Activated CD4-positive, CD25-positive, alpha-beta regulatory T cell (primary cell): ENCODE measurements around the gene RASGRF2.

Source experiments
- DNase-seq, 4 experiments: peaks; one replicate each; lab custom pipeline; 2025; lab: John Stamatoyannopoulos, UW

RASGRF2 gene

DNA sequence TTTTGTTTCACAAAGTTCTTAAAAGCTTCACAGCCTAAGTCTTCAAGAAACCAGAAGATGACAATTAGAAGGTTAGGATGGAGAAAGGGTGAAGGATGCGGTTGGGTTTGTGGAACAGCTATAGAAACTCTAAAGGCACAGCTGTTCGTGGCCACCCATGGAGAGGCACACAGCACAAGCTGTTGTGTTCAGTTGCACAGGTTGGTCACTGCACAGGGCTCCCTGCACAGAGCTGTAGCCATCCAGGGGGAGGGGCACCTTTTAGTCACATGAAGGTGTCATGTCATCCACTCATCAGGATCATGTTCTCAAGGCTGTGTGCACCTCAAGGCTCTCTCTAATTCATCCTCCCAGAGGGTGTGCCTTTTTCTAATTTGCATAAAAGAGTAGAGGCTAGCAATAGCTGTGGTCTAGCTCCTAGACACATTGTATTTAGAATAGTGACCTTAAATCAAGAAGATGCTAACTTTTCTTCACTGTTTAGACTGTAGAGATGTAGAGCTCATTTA is 5.0 kb upstream of the RASGRF2 start:
- no peak for DNase-seq

DNA sequence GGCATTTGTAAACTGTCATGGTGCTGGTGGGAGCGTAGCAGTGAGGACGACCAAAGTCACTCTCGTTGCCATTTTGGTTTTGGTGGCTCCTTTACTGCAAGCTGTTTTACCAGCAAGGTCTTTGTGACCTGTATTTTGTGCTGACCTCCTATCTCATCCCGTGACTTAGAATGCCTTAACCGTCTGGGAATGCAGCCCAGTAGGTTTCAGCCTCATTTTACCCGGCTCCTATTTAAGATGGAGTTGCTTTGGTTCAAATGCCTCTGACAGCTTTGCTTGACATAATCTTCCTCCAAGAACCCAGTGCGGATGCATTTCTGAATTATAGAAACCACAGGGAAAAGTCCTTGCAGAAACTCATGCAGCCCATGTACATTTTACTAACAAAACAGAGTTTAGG is 3.9 kb upstream of the RASGRF2 start:
- DNase-seq = no peak

DNA sequence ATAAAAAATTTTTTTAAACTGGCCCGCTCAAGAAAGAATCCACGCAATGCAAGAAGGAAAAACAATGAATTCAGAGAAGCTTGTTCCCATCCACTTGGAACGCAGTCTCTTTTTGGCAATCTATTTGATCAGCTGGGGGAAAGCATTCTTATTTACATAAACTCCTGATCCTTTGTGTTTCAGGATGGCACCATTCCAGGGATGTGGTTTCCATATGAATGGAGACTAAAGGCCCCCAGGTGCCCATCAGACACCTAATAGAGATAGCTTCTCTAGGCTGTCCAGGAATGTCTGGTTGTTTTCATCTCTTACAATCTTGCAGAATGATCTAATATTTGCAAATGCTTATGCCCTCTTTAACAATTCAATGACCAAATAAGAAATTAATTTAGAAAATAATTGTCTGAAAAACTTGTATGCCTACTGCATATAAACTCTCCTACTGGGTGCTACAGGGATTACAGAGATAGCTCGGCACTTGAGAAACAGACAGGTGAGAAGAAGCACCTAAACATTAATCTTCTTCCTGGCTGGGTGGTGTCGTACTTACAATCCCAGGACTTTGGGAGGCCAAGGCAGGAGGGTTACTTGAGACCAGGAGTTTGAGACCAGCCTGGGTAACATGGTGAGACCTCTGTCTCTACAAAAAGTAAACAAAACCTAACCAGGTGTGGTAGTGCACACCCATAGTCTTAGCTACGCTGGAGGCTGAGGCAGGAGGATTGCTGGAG is 3.0 kb upstream of the RASGRF2 start:
- DNase-seq = no peak

DNA sequence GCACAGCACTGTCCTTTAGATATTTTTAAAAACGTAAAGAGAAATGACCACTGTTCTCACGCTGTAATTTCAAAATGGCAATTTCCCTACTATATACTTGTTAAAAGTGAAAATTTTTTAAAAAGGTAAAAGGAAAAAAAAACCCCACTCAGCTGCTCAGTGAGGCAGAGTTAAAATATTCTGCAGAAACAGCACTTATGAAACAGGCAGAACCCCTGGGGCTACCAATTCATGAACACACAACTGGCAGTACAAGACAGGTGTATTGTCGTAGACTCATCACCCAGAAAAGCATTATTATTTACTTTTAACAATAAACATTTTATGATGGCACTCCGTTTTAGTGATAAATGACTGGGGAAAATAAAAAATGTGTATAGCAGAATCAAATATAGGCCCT is 1.5 kb upstream of the RASGRF2 start:
- no peak for DNase-seq

DNA sequence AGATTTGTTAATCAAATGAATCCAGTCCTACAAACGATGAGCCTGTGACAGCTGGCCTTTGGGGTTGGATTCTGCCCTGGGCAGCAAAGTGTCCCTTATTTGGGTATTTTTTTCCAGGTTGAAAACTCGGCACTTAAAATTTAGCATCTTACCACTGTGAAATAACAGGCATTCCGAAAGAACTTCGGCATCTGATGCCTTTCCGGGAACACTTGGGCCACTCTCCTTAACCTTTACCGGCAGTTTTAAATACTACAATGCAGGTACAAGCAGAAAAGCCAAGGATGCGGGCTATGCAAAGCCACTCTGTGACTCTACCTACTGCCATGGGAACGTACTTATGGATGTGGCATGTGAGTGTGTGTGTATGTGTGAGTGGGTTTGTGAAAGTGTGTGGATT is 1.0 kb upstream of the RASGRF2 start:
- DNase-seq = no peak

DNA sequence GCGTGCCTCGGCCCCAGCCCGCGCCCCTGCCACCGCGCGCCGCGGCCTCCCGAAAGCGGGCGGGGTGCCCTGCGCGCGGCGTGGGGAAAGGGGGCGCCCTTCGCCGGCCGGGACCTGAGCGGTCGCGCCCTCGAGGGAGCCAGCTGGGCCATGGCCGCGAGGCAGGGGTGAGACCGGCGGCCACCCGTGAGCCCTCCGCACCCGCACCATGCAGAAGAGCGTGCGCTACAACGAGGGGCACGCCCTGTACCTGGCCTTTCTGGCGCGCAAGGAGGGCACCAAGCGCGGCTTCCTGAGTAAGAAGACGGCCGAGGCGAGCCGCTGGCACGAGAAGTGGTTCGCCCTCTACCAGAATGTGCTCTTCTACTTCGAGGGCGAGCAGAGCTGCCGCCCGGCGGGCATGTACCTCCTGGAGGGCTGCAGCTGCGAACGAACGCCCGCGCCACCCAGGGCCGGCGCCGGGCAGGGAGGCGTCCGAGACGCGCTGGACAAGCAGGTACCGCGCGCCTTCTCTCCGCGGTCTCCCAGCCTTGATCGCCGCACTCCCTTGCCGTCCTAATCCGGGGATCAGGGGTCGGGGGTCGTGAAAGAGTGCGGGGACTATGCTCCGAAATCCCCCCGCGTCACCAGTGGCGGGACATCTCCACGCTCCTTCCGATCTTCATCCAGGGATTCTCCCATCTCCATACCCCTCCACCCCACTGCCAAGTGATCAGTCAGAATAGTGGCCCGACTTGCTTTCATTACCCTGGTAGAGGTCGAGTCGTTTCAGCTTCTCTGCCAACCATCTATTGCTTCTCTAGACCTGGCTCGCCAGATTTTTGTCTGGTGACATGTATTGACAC is 590 bp downstream of the RASGRF2 start:
- peak; percentile 6 to 32 (median 17) for DNase-seq

DNA sequence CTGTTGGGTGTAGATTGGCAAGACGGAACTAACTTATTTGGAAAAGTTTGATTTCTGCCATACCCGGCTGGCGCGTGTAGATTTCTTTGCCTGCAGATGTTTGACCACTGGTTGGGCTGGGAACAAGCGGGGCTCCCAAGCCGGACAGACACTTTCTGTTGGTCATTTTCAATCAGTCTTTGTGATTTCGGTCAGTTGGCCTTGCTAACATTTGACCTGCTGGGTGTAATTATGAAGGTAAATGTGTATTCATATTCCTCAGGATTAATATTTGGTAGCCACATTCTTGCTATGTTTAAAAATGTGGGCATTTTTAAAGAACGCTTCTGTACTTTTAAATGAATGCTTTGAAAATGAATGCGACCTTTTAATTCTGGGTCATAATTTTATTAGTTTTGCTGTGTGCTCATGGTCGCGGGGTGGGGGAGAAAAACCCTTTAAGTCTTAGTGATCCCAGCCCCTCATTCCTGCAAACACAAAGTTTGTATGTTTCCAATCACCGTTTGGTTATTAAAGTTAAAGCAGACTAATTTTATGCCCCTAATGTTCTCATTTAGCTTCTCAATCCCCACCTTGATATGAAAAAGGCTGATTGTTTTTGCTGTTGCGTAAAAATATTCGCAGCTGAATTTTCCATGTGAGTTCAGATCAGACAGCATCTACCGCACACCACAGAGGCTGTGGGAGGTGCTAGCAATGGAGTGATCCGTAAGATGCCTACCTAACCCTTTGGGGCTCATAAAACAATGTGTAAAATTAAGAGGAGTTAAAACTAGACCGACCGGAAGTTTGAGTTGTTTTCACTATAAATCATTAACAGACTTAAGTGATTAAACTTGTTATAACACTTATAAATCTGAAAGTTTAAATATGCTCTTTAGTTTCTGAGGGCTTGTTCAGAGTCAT is 1.5 kb downstream of the RASGRF2 start:
- DNase-seq = no peak

DNA sequence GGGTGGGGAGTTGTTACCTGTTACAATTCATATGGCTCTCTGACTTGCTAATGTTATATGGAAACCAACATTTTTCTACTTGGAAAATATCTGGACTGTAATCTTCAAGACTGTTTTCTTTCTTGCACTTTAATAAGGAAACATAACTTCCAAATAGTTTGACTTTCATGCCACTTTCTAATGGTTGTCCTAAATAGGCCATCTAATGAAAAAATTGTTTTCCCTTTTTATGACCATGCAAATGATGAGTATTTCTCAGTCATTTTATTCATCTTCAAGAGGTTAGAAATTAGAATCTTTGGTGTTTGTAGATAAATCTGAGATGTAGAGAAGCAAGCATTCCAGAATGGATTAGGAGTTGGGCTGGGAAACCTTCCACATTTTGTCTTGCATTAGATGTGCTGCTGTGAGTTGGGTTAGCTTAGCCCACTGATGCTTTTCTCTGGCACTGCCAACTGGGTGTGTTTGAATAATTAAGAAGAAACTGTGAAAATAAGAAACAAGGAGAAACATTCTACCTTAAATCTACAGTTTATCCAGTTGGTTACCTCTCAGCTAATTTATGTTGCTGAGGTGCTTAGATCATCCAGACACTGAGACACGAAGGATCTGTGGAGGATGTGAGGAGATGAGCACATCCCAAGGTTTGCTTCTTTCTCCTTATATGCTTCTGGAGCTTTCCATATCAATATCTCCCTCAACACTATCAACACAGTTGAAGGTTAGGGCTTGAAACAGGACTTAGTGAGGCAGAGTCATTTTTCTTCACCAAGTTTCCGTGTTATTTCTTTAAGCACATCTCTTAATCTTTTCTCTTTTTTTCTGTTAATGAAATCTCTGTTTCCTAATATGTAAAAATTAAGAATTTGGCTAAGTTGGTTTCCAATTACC is 2.7 kb downstream of the RASGRF2 start:
- no peak for DNase-seq

DNA sequence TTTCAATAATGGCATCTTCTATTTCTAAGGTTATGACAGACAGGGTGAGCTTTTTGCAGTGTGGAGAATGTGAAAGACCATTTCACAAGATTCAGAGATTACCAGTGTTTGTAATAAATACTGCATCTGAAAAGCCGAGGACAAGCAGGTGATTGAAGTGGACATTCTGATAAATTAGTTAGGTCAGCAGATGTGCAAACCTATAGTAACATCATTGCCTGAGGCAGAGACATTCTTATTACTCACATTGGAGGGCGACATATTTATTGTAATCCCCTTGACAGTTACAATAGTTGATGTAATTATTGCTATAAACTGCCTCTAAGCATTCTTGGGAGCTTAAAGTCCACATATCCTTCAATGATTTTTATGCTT is 3.3 kb downstream of the RASGRF2 start:
- no peak for DNase-seq

DNA sequence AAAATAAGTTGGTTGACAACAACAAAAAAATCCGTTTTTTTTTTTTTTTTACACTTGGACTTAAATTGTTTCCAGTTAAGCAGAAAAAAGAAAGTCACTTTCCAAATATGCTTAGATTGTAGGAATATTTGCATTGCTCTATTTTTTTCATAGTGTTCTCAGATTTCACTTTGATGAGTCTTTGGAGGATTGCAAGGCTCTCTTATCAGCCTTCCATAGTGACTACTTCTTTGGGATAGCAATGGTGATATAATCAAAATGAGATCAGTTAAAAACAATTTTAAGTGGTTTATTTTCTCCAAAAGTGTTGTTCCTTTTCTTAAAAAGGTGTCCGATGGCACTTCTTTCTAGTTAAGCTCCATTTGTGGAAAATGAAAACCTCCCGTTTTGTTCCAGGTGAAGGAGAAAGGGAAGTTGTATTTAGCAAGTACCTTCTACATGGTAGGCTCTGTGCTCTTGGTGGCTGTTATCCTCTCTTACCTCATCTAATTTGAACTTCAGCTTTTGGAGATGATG is 3.9 kb downstream of the RASGRF2 start:
- no peak for DNase-seq

DNA sequence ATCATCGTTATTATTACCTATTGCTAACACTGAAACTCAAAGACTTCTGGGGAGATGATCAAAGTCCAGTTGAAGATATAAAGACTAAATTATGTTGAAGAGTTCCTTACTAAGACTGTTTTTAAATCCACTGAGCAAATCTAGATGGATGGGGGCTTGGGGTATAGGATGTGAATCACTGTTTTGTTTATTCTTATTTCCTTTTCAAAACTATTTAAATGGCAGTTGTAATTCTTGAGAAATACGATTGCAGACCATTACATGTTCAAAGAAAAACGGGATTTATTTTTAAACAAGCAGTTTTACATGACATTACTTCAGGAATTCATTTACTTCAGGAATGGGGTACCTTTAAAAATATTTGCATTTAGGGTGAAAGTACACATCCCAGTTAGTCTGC is 4.3 kb downstream of the RASGRF2 start:
- DNase-seq = no peak

DNA sequence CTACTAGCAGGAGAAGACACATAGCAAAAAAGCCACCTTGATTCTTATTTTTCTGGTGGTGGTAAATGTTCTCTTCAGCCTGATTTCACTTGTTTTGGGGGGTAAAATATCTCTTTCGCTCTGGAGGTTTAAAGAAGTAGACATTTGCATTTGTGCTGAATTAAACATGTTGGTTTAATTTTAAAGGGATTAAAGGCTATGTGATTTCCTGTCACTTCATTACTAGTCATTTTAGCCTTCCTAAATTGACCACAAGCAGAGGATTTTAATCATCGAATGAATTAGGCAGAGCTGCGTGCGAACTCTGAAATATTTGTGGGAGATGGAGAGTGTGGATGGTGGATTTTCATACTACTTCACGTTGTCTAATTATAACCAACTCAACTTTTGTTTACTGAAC is 4.8 kb downstream of the RASGRF2 start:
- DNase-seq = no peak

DNA sequence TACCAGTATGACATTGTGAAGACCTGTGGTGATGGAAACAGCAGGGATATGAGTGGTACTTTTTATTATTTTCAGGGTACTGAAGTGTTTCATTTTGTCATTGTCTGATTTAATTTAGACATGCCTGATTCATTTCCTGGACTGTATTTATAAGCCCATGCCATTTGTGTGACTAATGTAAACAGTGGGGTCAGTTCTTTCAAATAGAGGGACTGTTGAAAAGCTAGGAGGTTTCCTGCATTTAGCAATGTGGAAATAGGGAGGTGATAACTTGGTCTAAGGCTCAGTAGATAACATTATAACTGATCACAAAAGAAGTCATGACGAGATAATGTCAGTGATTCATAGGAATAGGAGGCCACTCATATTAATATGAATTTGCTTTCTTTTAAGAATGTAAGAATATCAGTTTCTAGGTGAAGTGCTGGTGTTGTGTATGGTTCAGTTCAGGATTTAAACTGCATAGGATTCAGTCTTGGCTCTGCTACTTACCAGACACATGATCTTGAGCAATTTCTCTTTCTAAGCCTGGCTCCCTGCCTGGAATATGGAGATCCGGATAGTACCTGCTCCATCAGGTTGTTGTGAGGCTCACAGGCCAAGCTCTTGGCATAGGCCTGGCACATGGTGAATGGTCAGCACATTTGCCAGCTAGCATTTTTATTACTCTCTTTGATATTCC is 7.5 kb downstream of the RASGRF2 start:
- DNase-seq = no peak

DNA sequence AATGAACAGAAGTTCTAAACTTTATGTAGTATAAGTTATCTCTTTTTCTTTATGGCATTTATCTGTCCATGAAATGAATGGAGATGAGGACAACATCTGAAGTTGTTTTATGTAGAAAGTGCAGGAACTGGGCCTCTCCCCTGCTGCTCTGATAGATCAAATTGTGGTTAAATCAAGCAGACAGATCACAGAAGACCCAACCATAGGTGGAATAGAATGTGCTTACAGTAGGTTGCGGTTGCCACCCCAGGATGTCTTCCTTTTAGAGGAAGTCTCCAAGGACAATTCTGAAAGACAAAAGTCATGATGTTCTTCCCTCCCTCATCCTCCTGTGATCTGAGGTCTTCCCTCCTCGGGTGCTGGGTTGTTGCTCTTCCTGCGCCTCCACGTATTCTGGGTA is 12.9 kb downstream of the RASGRF2 start:
- no peak for DNase-seq

DNA sequence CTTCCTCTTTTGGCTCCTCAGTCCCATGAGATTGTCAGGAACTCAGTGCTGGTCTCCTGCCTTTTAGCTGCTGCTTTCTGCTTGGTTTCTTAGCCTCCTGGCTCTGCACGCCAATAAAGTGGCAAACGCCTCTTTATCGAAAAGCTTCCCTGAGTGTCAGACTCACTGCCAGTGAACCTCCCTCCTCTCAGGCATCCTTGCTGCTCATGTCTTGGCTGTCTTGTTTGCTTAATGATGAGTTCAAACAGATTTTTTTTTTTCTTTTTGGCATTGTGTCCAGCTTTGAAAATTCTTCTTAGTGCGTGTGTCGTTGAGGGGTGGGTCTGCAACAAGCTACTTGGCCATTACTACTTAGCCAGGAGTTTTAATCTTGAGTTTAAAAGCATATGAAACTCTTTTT is 14.9 kb downstream of the RASGRF2 start:
- DNase-seq = no peak

DNA sequence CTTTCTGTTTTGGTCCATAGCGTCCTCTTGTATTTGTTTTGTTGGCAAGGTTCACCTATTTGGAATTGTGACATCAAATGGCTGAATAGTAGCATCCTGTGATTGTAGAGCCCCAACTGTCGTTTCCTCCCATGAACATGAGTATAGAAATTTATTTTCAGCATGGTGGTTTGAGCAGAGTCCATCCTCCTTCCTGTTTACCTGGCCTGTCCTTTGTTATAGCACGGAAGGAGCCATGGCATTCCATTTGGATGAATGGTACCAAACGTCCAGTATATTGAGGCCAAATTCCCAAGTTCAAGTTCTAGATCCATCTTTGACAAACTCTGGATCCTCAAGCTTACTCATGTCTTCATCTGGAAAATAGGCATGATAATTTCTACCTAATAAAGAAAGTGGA is 16.8 kb downstream of the RASGRF2 start:
- DNase-seq = no peak

DNA sequence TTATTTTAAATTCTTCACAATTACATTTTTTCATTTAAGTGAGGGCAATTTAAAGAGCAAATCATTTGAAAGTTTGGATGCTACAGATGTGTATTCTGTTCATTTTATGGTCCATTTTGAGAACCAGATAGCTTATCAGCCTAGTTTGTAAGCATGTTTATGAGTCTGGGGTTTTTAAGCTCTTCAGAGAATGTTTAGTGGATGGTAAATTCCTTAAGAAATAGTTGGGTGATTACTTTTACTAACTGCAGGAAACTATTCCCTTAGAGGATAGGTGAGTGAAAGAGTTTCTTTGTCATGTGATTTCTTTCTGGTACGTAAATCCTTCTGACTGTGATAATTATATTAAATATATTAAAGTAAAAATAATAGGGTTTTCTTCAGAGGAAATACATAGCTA is 17.6 kb downstream of the RASGRF2 start:
- DNase-seq = no peak

DNA sequence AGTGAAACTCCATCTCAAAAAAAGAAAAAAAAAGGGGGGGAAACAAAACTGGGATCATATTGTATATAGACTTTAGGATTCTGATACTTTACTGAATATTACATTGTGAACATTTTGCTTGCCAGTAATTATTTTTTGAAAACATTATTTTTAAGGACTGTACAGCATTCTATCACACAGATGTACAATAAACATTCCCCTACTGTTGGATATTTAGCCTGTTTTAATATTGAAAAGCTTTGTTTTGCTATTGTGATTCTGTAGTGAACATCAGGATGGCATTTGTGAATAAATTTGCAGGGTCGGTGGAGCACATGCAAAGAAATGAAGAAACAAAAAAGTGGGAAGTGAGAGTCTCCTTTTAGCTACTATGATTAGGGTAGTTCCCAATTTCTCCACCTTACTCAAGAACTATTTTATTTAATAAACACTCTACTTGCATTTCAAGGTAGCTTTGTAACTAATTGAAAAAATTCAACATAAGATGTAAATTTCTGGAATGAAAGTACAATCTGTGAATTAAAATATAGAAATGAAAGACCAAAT is 18.7 kb downstream of the RASGRF2 start:
- DNase-seq = no peak

DNA sequence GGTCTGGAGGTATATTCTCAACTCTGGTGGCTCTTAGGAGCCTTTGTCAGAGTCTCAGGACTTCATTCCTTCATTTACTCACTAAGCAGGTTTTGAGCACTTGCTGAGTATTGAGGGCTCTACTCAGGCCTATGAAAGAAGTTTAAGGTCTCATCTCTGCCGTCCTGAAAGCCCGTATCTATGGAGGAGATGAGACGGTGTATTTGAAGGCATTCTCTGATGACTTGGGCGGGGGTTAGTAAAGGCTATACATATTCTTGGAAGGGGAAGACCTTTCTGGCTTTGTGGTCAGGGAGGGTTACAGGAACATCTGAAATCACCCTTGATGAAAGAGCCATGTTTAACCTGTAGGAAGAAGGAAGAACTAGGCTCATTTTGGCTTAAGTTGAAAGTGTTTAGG is 21.9 kb downstream of the RASGRF2 start:
- no peak for DNase-seq

DNA sequence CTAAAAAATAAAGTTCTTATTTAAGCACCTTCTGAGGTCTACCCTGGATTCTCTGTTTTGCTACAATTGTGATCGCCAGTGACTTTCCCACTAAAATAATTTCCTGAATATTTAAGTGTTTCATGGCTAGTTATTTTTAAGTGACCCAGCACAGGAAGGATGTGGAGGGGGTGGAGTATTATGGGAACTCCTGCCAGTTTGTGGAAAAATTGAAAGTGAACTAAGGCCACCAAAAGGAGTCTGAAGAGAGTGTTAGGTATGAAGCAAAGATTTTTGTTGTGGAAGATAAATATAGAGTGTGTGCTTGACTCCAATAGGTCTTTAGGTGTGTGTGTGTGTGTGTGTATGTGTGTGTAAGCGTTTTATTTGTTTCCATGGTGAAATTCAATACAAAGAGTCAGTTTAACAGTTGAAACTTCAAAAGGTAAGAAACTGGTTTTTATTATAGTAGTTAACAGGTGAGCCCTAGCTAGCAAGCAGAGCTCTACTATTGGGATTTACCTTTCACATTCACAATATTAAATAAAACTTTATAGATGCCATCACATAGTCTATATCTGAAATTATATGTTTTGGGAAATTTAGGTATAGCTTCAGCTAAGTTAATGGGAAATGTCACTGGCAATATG is 25.6 kb downstream of the RASGRF2 start:
- DNase-seq = no peak
